ENCODE data around the gene PTPRM. TPM values are rescaled to one million over a fixed set of nuclear protein-coding genes. Genes with fewer than 3 reads are reported as not detected.
A peak's percentile ranks its signal among the peaks of the same experiment; 100 is the strongest.

The PTPRM gene
- total RNA-seq, 4 donors from 2014 or later: 170 to 198 (median 182) TPM

- Histone ChIP-seq H3K27ac (peak overlapping the region in 1 of 3 donors; percentile 10), H3K27me3 (no peaks in the 10 kb centered on the region), H3K9me3 (no peaks in the 10 kb centered on the region), H3K36me3 (no peaks in the 10 kb centered on the region), H3K4me3 (replicated peaks in 1 of 3) (no peak overlapping the region), H3K4me1 (peaks cover 13 to 26% of the 10 kb centered on the region in 2 donors)
- WGBS, 2 donors: 90 to 93% methylated on average over 3 of the region's 3 CpGs
- no peak for DNase-seq
- TF ChIP-seq, protein P1, sequence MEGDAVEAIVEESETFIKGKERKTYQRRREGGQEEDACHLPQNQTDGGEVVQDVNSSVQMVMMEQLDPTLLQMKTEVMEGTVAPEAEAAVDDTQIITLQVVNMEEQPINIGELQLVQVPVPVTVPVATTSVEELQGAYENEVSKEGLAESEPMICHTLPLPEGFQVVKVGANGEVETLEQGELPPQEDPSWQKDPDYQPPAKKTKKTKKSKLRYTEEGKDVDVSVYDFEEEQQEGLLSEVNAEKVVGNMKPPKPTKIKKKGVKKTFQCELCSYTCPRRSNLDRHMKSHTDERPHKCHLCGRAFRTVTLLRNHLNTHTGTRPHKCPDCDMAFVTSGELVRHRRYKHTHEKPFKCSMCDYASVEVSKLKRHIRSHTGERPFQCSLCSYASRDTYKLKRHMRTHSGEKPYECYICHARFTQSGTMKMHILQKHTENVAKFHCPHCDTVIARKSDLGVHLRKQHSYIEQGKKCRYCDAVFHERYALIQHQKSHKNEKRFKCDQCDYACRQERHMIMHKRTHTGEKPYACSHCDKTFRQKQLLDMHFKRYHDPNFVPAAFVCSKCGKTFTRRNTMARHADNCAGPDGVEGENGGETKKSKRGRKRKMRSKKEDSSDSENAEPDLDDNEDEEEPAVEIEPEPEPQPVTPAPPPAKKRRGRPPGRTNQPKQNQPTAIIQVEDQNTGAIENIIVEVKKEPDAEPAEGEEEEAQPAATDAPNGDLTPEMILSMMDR (IDR thresholded peaks at IDR 0.05): no peak
- TF ChIP-seq POLR2A (IDR thresholded peaks at IDR 0.05): no peak
- intact Hi-C loops (cut with DNase I): no loop called here
Measured at GRCh38 chr18:7523772-7524171, 43.3 kb upstream of the PTPRM start.

GRCh38 chr18:7524786-7525185 is 42.3 kb upstream of the PTPRM start:
- no peaks in the 10 kb centered on the region for H3K36me3 ChIP-seq
- WGBS, 2 donors: 51 to 57% methylated on average over 2 of the region's 2 CpGs
- H3K27me3 ChIP-seq: no peaks in the 10 kb centered on the region
- H3K4me3 ChIP-seq (replicated peaks in 1 of 3): no peak overlapping the region
- intact Hi-C loops (cut with DNase I): no loop called here
- no peaks in the 10 kb centered on the region for H3K9me3 ChIP-seq
- peaks cover 13 to 26% of the 10 kb centered on the region in 2 donors for H3K4me1 ChIP-seq
- no peak for TF ChIP-seq POLR2A (IDR thresholded peaks at IDR 0.05)
- TF ChIP-seq, protein P1 (IDR thresholded peaks at IDR 0.05): no peak
- no peak for DNase-seq
- peak overlapping the region; percentile 3 to 32 (median 19) for H3K27ac ChIP-seq

- Histone ChIP-seq H3K36me3 (no peaks in the 10 kb centered on the region), H3K27ac (no peak overlapping the region), H3K9me3 (no peaks in the 10 kb centered on the region), H3K27me3 (no peaks in the 10 kb centered on the region), H3K4me3 (replicated peaks in 1 of 3) (no peak overlapping the region), H3K4me1 (no peaks in the 10 kb centered on the region)
- DNase-seq: no peak
- intact Hi-C loops (cut with DNase I): no loop called here
- no peak for TF ChIP-seq POLR2A (IDR thresholded peaks at IDR 0.05)
- TF ChIP-seq, protein P1 (IDR thresholded peaks at IDR 0.05): no peak
- 80 to 91% methylated on average over 4 of the region's 4 CpGs for WGBS, 2 donors
Measured at GRCh38 chr18:7532942-7533341, 34.2 kb upstream of the PTPRM start.

- Histone ChIP-seq H3K36me3 (no peaks in the 10 kb centered on the region), H3K27me3 (no peaks in the 10 kb centered on the region), H3K4me3 (replicated peaks in 1 of 3) (no peak overlapping the region), H3K27ac (no peak overlapping the region), H3K9me3 (no peaks in the 10 kb centered on the region), H3K4me1 (no peaks in the 10 kb centered on the region)
- 94 to 96% methylated on average over 5 of the region's 5 CpGs for WGBS, 2 donors
- intact Hi-C loops (cut with DNase I): no loop called here
- DNase-seq: no peak
- TF ChIP-seq POLR2A (IDR thresholded peaks at IDR 0.05): no peak
- TF ChIP-seq, protein P1 (IDR thresholded peaks at IDR 0.05): no peak
Measured at GRCh38 chr18:7535436-7536205, 31.5 kb upstream of the PTPRM start.

GRCh38 chr18:7537145-7537544 is 30.0 kb upstream of the PTPRM start:
- no peaks in the 10 kb centered on the region for H3K9me3 ChIP-seq
- no peaks in the 10 kb centered on the region for H3K36me3 ChIP-seq
- TF ChIP-seq, protein P1 (IDR thresholded peaks at IDR 0.05): no peak
- no peak for TF ChIP-seq POLR2A (IDR thresholded peaks at IDR 0.05)
- H3K4me1 ChIP-seq: no peaks in the 10 kb centered on the region
- no peak overlapping the region for H3K27ac ChIP-seq
- DNase-seq: no peak
- WGBS, 2 donors: 100% methylated on average over 1 of the region's 1 CpG
- no peak overlapping the region for H3K4me3 ChIP-seq (replicated peaks in 1 of 3)
- intact Hi-C loops (cut with DNase I): no loop called here
- no peaks in the 10 kb centered on the region for H3K27me3 ChIP-seq
